HG02588 (cell line): ENCODE measurements around the gene DCAF11.
A peak's percentile ranks its signal among the peaks of the same experiment; 100 is the strongest.

Experiments used
- ATAC-seq: cut with Tn5 transposase; IDR thresholded peaks from one replicate; pipeline ENCODE4 v1.9.1; 2021; ENCODE audit warnings: mild to moderate bottlenecking, moderate library complexity; ENCODE audit not compliant: unreplicated experiment

DCAF11 gene

GRCh38 chr14:24137529-24138395 lies 23.2 kb downstream of the DCAF11 start:
- no peak for ATAC-seq

- ATAC-seq = no peak
Observed at GRCh38 chr14:24138396-24139271, 24.1 kb downstream of the DCAF11 start.

GRCh38 chr14:24139272-24139934 lies 24.8 kb downstream of the DCAF11 start:
- no peak for ATAC-seq

- peak; percentile 82 for ATAC-seq
Observed at GRCh38 chr14:24141097-24141880, 26.7 kb downstream of the DCAF11 start, which contains the start of gene EMC9. Gene EMC9, minus strand, starts transcription at chr14:24141591. Its CDS starts 287 bp downstream, at chr14:24141304.

- ATAC-seq = no peak
Observed at GRCh38 chr14:24143511-24143910, 28.9 kb downstream of the DCAF11 start.

GRCh38 chr14:24144451-24144850 lies 29.9 kb downstream of the DCAF11 start:
- ATAC-seq = no peak

GRCh38 chr14:24145219-24145618 lies 30.6 kb downstream of the DCAF11 start:
- no peak for ATAC-seq

- ATAC-seq = no peak
Observed at GRCh38 chr14:24145690-24146452, 31.3 kb downstream of the DCAF11 start.

GRCh38 chr14:24146453-24146977 lies 31.9 kb downstream of the DCAF11 start, which contains the start of gene PSME2:
Gene PSME2, minus strand, starts transcription at chr14:24146610. Its CDS starts 29 bp downstream, at chr14:24146581.
- ATAC-seq = peak; percentile 47

GRCh38 chr14:24146978-24147760 lies 32.6 kb downstream of the DCAF11 start, which contains the start of gene RNF31:
Gene RNF31, plus strand, starts transcription at chr14:24147498. Its CDS starts 201 bp downstream, at chr14:24147699.
- peak; percentile 80 for ATAC-seq

- no peak for ATAC-seq
Observed at GRCh38 chr14:24147761-24148428, 33.3 kb downstream of the DCAF11 start.

- ATAC-seq = no peak
Observed at GRCh38 chr14:24149302-24149969, 34.9 kb downstream of the DCAF11 start.

- no peak for ATAC-seq
Observed at GRCh38 chr14:24150061-24150460, 35.5 kb downstream of the DCAF11 start.

- no peak for ATAC-seq
Observed at GRCh38 chr14:24150567-24150966, 36.0 kb downstream of the DCAF11 start.

GRCh38 chr14:24150993-24151392 lies 36.4 kb downstream of the DCAF11 start:
- ATAC-seq = no peak

GRCh38 chr14:24151404-24152080 lies 37.0 kb downstream of the DCAF11 start:
- no peak for ATAC-seq

- ATAC-seq = no peak
Observed at GRCh38 chr14:24155100-24155499, 40.5 kb downstream of the DCAF11 start.
